ENCODE results near the gene COL6A5.

- TF ChIP-seq YY1 (IDR thresholded peaks at IDR 0.05; ENCODE audit: insufficient read depth, insufficient read length) (no peak), ZNF274 (IDR thresholded peaks at IDR 0.05; ENCODE audit: low read depth, low read length) (no peak), SUZ12 (IDR thresholded peaks at IDR 0.05; ENCODE audit: extremely low read depth, insufficient read depth, insufficient read length) (no peak)
Measured at GRCh38 chr3:130514681-130515080, 169.2 kb downstream of the COL6A5 start.

Data from NT2/D1 (cell line).